ENCODE results near the gene S1PR1. TPM values are rescaled to one million over a fixed set of nuclear protein-coding genes. Genes with fewer than 3 reads are reported as not detected.
"Not testable (repeated sequence)": the region's sequence is repeated elsewhere in the genome, so short reads cannot be mapped to it uniquely, and the experiment has no call there.

Gene S1PR1
- total RNA-seq, 1 experiment from 2014 or later = 0.24 TPM

- H3K4ac ChIP-seq (ENCODE audit: low read depth, low read length); H3K4me1 ChIP-seq (ENCODE audit: insufficient read depth, low read length); H3K9me3 ChIP-seq (ENCODE audit: control insufficient read depth, low read depth, low read length): not testable (repeated sequence)
Measured at GRCh38 chr1:101207271-101207670, 29.5 kb upstream of the S1PR1 start.

More at GRCh38 chr1:101207271-101207670, 29.5 kb upstream of the S1PR1 start:
- not testable (repeated sequence) for H3K27ac Mint-ChIP-seq; H2BK20ac ChIP-seq (ENCODE audit: low read depth, low read length, poor library complexity, severe bottlenecking); H3K79me1 ChIP-seq (ENCODE audit: insufficient read depth, low read depth, low read length, poor library complexity, severe bottlenecking); H3K23ac ChIP-seq (ENCODE audit: insufficient read length, low read depth, low read length); DNase-seq; H2AFZ ChIP-seq (ENCODE audit: low read length); H2AK5ac ChIP-seq (ENCODE audit: insufficient read length, low read length); H3K27me3 Mint-ChIP-seq (ENCODE audit: low read depth); H3K4me3 Mint-ChIP-seq; H3K9ac ChIP-seq (ENCODE audit: extremely low read depth, insufficient read length, low read length); H3K4me2 ChIP-seq (ENCODE audit: insufficient read depth, insufficient read length, low read length); H3K27me3 ChIP-seq (ENCODE audit: insufficient read depth, low read length); H2BK15ac ChIP-seq (ENCODE audit: low read depth, low read length); H3K79me2 ChIP-seq (ENCODE audit: insufficient read depth, low read length); H2BK12ac ChIP-seq (ENCODE audit: insufficient read length, low read depth, low read length); H2BK120ac ChIP-seq (ENCODE audit: low read depth, low read length, poor library complexity, severe bottlenecking); H4K20me1 ChIP-seq (ENCODE audit: control insufficient read depth, insufficient read depth, insufficient read length); H2BK5ac ChIP-seq (ENCODE audit: insufficient read length, low read length); H4K5ac ChIP-seq (ENCODE audit: insufficient read length, low read depth, low read length); H3T11ph ChIP-seq (ENCODE audit: low read length); H3K36me3 Mint-ChIP-seq (ENCODE audit: insufficient read depth in 1 of 3, low read depth in 3 of 3); H4K91ac ChIP-seq (ENCODE audit: insufficient read length, low read depth, low read length); H3K9me3 Mint-ChIP-seq; H3K27ac ChIP-seq (ENCODE audit: insufficient read length, low read depth, low read length); H4K8ac ChIP-seq (replicated peaks; ENCODE audit: insufficient read length, low read depth, low read length); H3K56ac ChIP-seq (ENCODE audit: insufficient read length, low read depth, low read length); H3K4me1 Mint-ChIP-seq; H3K14ac ChIP-seq (ENCODE audit: insufficient read depth, low read length); H3K23me2 ChIP-seq (ENCODE audit: insufficient read length, low read depth, low read length, poor library complexity, severe bottlenecking); H3K18ac ChIP-seq (ENCODE audit: insufficient read length, low read depth, low read length)
- WGBS (ENCODE audit: extremely low coverage, insufficient read length, low lambda C conversion rate) = no CpG with 5 or more reads among the region's 9 CpGs

Measured in H9 (cell line).